Stimulated activated CD4-positive, alpha-beta T cell treated with anti-CD3 and anti-CD28 coated beads, Interleukin-15, amount 100 ng/mL, for 48 hours (primary cell): Measurements from ENCODE around the gene PCSK9.
A peak's percentile ranks its signal among the peaks of the same experiment; 100 is the strongest.
"Not testable (repeated sequence)": the region's sequence is repeated elsewhere in the genome, so short reads cannot be mapped to it uniquely, and the experiment has no call there.

ENCODE experiments used
- DNase-seq, 2 donors: peaks; one replicate each; pipeline ENCODE4 v3.0.0-alpha.2; 2020; ENCODE audit warnings: low read depth in 2 of 2

PCSK9 gene

DNA sequence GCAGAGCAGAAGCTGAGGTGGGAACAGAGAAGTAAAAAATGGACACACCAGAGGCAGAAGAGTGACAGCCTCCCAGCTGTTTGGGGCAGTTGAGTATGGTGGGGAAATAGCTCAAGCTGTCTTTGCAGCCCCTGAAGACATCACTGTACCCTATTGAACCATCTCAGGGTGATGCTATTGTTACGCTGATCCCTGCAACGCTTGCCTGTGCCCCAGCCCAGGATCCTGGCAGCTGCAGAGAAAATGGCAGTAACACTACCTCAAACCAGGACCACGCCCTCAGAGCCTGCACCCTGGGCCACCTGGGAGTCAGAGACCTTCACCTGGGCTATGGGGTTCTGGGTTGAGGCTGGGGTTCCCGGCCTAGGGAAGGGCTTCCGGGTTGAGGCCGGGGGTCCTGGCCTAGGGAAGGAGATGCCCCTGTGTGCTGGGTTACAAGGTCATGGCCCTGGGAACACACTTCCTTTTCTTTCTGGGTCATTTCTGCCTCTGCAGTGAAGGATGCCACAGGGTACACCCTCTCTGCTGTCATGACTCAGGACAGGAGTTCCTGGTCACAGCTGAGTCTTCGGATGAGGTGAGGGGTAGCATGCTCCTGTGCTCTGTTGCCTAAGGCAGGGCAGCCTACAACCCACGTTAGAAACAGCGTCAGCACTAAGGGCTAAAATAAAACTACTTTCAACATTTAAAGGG lies 29.0 kb upstream of the PCSK9 start:
- DNase-seq, result no peak

DNA sequence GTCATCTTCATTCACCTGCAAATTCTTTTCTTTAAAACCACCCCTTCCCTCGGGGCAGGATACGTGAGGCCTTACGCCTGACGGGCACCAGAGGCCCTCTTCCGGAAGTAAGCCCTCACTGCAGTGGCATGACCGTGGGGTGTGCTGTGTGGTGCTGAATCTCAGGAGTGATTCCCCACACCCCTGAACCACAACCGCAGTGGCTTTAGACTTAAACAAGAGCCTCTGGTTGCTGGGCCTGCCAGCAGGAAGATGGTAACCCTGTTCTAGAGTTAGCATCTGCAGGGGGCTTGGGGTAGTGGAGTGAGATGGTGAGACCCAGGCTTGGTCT lies 28.5 kb upstream of the PCSK9 start:
- DNase-seq, result no peak

DNA sequence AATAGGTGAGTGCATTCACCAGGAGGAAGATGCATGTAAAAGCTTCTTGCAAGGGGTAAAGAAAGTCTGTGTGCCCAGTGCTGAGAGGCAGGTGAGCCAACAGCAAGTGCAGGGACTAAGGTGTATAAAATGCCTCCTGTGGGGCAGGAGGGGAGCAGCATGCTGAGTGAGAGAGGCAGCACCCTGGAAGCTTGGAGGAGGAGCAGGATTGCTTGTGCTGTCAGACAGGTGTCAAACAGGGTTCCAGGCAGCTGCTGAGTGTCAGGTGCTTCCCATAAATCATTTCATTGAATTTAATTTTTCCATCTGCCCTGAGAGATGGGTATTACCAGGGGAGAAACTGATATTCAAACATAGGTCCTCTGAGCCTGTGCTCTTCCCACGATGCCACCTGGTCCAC lies 26.7 kb upstream of the PCSK9 start:
- no peak for DNase-seq

DNA sequence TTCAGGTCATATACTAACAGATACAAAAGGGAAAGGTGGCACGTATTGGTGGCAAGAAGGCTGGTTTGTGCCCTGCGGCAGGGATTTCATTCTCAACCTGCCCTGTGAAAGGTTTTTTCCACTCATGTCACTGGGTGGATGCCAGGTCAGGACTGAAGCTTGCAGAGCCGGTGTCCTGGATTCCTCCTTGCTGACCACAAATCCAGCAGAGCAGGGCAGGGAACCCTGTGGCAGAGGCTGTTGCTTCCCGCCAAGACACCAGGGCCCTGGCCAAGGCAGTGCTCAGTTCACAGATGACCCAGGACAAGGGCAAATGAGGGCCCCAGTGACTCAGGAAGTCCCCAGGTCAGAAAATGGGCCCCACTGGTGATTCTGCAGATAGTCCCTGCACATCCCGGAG lies 24.2 kb upstream of the PCSK9 start:
- DNase-seq, result no peak

DNA sequence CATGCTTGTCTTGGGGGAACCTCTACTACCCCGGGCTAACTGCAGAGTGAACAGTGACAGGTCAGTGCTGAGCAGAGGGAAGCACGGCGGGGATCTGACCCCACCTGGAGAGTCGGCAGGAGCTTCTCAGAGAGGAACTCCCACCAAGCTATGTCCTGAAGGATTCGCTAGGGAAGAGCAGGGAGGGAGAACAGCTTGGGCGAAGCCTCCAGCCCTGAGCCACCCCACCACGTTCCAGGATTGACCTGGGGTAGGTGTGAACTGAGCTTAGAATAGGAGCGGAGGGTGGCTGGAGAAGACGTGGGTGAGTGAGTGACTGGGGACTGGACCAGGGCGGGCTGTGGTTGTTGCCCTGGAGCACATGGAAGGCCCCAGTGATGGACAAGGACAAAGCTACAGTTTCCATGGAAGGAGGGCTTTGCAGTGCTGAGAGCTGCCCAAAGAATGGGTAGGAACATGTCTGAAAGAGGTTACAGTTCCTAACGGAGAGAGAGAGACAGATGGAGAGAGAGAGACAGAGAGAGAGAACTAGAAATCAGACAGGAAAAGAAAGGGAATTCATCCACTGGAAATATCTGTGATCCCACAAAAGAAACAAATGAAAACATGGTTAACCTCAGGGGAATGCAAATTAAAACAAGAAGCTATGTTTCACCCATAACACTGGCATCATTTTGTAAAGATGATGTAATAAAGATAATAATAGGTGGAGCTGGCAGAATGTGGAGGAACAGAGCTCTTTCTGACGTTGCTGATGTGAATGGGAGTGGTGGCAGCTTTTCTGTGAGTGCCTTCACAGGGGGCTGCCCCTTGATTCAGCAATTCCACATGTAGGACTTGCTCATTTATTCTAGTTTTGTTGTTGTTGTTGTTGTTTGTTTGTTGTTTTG lies 23.4 kb upstream of the PCSK9 start:
- DNase-seq, result no peak

DNA sequence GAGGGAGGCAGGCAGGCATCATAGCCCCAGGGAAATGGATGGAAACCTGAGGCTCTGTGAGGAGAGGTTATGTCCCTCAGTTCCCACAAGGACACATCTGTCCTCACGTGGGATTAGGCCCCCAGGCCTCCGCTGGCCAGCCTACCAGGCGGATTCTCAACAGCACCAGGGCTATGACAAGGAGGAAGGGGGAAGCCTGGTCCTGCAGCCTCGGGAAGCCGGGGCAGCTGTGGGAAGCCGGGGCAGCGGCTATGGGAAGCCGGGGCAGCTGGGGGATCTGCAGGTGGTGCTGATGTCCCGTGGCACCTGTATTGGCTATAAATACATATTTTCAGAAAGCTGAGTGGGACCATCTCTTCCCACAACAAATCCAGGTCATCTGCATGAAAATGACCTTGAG lies 21.0 kb upstream of the PCSK9 start:
- DNase-seq, result no peak

DNA sequence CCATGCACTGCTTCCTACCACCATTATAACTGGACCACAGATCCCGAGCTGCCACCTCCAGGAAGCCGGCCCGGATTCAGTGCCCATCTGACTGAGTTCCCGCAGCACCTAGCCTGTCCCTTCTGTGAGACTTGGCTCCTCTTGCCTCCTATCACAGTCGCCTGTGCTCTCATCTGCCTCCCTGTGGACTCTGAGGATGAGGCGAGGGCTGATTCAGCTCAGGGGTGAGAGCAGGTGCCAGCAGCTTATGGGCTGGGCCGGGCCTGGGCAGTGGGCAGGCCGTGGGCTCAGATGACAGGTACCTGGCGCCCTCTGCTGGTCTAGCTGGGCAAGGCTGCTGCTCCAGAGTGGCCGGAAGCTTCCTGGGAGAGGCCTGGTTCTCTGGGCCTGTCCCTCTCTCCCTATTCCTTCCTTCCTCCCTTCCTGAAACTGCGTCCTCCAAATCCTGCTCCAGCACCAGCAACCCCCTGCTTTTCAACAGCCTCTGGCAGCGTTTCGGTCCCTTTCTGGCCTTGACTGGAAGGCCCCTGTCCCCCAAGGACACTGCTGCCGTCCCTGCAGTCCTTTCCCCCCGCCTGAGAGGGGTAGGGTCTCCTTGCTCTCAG lies 17.3 kb upstream of the PCSK9 start:
- peak; percentile 59 to 61 for DNase-seq

DNA sequence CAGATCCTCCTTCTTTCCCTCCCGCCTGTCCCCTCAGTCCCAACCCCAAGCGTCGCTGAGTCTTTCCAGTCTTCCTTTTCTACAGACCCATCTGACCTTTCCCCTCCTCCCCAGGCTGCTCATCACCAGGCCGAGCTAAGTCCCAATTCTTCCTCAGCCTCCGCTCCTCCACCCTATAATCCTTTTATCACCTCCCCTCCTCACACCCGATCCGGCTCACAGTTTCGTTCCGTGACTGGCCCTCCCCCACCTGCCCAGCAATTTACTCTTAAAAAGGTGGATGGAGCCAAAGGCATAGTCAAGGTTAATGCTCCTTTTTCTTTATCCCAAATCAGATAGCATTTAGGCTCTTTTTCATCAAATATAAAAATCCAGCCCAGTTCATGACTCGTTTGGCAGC lies 15.2 kb upstream of the PCSK9 start:
- not testable (repeated sequence) for DNase-seq

DNA sequence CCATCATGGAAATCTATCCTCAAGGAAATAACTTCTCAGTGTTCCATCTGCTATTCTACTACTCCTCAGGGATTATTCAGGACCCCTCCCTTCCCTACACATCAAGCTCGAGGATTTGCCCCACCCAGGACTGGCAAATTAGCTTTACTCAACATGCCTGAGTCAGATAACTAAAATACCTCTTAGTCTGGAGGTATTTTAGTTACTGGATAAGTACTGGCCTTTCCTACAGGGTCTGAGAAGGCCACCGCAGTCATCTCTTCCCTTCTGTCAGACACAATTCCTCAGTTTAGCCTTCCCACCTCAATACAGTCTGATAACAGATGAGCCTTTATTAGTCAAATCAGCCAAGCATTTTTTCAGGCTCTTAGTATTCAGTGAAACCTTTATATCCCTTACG lies 12.7 kb upstream of the PCSK9 start:
- not testable (repeated sequence) for DNase-seq

DNA sequence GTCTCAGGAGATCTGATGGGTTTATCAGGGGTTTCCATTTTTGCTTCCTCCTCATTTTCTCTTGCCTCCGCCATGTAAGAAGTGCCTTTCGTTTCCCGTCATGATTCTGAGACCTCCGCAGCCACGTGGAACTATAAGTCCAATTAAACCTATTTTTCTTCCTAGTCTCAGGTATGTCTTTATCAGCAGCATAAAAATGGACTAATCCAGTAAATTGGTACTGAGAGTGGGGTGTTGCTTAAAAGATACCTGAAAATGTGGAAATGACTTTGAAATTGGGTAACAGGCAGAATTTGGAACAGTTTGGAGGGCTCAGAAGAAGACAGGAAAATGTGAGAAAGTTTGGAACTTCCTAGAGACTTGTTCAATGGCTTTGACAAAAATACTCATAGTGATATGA lies 8.2 kb upstream of the PCSK9 start:
- not testable (repeated sequence) for DNase-seq

DNA sequence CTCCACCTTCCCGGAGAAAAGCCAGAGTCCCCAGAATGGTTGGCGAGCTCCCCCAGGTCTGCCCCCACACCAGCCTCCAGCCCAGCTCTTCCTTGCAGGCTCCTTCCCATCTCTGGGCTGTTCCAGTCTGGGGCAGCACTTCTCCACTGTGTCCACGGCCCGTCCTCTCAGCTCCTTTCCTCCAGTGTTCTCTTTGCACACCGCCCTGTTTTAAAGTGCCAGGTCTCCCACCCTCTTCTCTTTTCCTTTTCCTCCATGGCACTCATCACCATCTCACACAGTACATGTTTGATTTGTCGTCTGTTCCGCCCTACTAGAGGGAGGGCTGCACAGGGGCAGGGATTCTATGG lies 6.1 kb upstream of the PCSK9 start:
- DNase-seq, result no peak

DNA sequence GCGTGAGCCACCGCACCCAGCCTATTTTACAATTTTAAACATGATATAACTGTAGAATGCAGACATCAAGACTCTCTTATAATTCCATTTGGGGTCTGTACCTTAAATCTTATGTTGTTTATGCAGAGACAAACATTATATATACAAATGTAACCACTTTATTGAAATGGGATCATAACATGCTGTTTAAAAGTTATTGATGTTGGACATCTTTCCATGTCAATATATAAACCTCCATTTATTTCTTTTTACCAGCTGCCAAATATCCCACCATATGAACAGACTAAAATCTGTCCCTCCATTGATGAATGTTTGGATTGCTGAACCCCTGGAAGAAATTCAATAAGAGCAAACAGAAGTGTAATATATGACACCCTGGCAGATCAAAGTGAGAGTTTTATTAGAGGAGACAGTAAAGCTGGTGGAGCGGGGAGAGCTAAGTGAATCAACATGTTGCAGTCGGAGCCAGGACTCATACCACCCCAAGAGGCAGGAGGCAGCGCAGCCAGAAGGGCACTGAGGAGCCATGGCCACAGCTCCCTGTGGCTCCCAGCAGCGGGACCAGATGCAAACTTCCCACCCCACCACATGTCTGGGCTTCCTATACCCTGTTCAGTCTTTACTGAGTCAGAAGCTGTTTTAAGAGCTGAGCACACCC lies 4.7 kb upstream of the PCSK9 start:
- DNase-seq, result no peak

DNA sequence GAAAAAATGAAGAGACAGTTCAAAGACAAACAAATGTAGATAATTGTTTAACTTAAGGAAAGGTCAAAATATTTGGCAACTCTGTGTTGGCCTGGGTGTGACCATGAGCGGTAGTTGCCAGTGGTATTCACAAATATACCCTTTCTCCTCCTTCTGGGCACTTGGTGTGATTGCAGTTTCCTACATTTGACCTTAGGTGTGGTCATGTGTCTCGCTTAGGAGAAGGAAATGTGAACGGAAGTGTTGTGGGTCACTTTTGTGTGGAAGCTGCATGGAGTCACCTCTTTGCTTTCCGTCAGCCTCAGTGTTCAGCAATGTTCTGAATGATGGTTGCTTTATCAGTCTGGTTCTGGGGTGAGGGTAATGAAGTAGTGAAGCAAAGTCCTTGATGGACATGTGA lies 3.4 kb upstream of the PCSK9 start:
- DNase-seq, result no peak

DNA sequence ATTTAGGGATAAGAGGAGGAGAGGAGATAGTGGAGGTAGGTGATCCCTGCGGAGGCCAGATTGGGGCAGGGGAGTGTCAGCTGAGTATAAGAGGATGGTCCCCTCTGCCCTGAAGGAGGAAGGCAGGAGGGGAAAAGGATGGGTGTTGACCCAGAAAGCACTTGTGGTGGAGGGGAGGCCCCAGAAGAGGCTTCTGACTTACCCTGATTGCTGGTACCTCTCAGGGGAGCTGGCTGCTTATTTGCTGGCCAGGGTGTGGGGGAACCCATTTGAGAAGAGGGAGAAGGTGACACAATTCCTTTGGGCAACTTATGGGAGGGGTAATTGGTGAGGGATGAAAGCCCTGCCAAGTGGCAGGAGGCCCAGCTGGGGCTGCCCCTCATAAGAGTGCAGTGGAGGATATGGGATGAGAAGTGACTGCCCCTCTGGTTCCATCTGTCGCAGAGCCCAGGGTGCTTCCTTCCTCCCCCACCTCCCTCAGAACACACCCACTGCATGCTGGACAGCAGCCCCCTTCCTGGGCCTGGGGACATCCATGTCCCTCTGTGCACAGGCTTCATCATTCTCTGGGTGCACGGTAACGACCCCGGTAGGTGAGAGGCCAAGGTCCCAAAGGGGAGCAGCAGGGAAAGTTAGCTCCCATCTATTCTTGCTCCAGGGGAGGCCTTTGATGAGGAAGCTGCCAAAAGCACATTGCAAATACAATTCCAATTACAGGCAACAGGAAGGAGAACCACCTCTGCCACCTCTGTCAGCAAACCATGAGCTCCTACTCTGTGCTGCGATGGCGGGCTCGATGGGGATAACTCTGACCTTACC lies 1.4 kb upstream of the PCSK9 start:
- DNase-seq, result no peak

DNA sequence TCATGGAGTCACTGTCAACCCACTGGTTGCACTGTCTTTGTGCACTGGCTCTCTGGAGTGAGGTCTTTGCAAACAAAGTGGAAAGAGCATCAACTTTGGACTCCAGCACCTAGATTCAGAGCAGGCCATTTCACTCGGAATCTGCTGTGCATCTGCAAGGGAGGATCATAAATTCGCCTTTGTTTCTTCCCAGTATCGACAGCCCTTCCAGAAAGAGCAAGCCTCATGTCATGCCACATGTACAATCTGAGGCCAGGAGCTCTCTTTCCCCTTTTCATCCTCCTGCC lies 853 bp upstream of the PCSK9 start:
- no peak for DNase-seq

DNA sequence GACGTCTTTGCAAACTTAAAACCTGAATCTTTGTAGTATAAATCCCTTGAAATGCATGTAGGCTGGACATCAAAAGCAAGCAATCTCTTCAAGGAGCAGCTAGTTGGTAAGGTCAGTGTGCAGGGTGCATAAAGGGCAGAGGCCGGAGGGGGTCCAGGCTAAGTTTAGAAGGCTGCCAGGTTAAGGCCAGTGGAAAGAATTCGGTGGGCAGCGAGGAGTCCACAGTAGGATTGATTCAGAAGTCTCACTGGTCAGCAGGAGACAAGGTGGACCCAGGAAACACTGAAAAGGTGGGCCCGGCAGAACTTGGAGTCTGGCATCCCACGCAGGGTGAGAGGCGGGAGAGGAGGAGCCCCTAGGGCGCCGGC lies 390 bp upstream of the PCSK9 start:
- DNase-seq, result no peak

DNA sequence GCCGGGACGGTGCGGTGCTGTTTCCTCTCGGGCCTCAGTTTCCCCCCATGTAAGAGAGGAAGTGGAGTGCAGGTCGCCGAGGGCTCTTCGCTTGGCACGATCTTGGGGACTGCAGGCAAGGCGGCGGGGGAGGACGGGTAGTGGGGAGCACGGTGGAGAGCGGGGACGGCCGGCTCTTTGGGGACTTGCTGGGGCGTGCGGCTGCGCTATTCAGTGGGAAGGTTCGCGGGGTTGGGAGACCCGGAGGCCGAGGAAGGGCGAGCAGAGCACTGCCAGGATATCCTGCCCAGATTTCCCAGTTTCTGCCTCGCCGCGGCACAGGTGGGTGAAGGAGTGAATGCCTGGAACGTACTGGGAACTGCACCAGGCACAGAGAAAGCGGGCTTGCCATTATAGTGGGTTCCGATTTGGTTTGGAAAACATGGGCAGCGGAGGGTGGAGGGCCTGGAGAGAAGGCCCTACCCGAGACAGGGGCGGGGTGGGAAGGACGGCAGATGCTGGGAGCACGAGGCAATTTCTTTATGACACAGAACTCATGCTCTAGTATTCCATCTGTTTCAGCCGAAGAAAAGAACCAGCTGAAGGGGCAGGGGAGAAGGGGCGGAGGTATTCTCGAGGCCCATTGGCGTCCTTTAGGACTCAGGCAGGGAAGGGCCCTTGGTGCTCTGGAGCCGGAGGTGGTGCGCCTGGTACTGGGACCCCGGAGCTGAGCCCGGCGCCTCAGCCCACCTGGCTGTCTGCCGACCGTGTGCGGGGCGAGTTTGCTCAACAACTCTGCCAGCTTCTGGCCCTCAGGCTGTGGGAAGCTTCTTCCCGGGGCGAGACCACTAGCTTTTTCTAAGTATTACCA lies 960 bp downstream of the PCSK9 start:
- DNase-seq, result no peak

DNA sequence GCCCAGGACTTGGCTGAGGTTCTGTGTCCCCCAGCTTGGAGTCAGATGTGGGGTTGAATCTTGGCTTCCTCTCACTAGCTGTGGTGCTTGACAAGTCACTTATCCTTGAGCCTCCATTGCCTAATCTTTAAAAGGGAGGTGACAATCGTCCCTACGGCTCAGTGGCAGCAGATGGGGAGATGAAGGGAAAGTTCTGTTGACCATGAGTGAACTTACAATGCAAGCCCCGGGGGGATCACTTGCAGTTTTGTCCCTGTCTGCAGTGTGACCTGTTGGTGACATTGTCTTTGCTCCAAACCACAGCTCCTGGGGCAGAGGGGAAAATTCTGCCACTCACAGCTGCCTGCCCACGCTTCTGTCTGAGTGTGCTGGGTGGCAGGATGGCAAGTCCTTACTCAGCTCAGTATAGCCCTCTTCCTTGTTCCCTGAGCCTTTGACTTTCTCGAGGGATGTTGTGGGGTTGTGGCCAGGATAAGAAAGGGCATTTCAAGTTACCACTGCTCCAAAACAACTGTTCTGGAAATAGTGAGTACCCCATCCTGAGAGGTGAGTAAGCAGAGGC lies 1.7 kb downstream of the PCSK9 start:
- DNase-seq, result no peak

DNA sequence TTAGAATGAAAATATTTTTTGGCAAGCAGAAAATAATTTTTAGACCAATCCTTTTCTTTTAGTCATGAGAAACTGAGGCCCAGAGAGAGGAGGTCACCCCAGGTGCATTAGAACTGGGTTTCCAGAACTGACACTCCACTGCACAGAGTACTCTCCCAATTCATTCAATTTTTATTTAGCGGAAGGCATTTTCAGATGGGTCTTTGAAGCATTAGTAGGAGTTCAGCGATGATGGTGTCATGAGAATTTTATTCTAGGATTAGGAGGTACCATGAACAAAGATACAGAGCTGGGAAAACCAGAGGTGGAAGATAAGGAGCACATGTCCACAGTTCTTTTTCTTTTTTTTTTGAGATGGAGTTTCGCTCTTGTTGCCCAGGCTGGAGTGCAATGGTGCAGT lies 2.3 kb downstream of the PCSK9 start:
- DNase-seq, result no peak

DNA sequence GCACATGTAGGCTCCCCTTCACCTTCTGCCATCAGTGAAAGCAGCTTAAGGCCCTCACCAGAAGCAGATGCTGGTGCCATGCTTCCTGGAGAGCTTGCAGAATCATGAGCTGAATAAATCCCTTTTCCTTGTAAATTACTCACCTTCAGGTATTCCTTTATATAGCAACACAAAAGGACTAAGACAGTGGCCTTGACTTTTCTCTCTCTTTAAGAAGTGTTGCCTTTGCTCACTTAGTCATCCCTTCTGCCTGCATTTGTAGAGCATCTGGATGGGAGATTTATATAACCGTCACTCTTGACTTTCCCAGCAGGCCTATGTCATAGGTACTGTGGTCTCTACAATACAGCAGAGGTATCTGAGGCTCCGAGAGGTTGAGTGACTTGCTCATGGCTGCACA lies 3.7 kb downstream of the PCSK9 start:
- no peak for DNase-seq

DNA sequence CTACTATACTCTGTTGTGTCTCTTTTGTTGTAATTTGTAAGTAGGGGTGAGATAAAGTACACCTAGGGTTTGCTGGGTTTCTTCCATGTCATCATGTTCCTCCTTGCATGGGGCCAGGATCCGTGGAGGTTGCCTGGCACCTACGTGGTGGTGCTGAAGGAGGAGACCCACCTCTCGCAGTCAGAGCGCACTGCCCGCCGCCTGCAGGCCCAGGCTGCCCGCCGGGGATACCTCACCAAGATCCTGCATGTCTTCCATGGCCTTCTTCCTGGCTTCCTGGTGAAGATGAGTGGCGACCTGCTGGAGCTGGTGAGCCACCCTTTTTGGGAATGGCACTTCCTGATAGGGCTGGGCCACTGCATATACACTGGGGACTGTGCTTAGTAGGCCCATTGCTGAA lies 4.4 kb downstream of the PCSK9 start:
- DNase-seq, result no peak
